GM12873 (cell line): ENCODE data around the gene HIVEP2.

Experiments
- TF ChIP-seq, protein P1 (sequence below): IDR thresholded peaks from 2 replicates; pipeline ENCODE4 v1.5.1; 2012; ENCODE audit warnings: low read depth, mild to moderate bottlenecking, moderate library complexity, low read length, control low read depth; ENCODE audit not compliant: insufficient read depth; ENCODE audit errors: missing control alignments

Gene HIVEP2

DNA sequence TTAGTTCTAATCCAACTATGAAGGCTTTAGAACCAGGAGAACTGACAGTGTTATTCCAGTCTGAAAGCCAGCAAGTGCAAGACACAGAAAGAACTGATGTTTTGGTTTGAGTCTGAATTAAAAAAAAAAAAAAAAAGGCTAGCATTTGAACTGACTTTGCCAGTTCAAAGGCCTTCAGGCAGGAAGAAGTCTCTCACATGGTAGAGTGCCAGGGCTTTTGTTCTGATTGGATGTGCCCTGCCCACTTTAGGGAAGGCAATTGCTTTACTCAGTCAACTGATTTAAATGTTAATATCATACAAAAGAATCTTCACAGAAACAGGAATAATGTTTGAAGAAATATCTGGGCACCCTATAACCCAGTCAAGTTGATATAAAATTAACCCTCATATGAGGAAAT is 212.2 kb downstream of the HIVEP2 start:
- TF ChIP-seq, protein P1, sequence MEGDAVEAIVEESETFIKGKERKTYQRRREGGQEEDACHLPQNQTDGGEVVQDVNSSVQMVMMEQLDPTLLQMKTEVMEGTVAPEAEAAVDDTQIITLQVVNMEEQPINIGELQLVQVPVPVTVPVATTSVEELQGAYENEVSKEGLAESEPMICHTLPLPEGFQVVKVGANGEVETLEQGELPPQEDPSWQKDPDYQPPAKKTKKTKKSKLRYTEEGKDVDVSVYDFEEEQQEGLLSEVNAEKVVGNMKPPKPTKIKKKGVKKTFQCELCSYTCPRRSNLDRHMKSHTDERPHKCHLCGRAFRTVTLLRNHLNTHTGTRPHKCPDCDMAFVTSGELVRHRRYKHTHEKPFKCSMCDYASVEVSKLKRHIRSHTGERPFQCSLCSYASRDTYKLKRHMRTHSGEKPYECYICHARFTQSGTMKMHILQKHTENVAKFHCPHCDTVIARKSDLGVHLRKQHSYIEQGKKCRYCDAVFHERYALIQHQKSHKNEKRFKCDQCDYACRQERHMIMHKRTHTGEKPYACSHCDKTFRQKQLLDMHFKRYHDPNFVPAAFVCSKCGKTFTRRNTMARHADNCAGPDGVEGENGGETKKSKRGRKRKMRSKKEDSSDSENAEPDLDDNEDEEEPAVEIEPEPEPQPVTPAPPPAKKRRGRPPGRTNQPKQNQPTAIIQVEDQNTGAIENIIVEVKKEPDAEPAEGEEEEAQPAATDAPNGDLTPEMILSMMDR, result no peak

DNA sequence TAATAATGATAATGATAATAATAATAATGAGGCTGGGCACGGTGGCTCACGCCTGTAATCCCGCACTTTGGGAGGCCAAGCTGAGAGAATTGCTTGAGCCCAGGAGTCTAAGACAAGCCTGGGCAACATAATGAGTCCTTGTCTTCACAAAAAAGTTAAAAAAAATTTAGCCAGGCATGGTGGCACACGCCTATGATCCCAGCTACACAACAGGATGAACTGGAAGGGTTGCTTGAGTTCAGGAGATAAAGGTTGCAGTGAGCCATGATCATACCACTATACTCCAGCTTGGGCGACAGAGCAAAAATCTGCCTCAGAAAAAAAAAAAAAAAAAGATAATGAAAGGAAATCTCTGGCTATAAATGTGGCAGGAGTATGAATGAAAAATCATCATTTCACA is 213.4 kb downstream of the HIVEP2 start:
- TF ChIP-seq, protein P1, result no peak

DNA sequence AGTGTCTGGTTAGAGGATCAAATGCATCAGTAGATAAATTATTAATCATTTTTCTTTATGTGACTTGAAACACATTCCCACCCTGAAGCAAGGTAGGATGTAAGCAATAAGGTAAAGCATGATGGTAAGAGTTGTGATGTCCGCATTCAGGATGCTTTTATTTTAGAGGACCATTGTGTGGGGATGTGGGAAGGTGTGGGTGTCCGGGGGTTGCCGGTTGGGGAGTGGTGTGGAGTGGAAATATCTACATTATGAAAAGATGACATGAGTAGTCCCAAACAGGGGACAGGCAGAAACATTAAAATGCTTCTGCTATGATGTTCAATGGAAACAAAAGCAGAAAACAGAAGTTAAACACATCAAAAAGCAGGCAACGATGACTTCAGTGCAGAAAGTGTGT is 215.4 kb downstream of the HIVEP2 start:
- TF ChIP-seq, protein P1, result no peak

DNA sequence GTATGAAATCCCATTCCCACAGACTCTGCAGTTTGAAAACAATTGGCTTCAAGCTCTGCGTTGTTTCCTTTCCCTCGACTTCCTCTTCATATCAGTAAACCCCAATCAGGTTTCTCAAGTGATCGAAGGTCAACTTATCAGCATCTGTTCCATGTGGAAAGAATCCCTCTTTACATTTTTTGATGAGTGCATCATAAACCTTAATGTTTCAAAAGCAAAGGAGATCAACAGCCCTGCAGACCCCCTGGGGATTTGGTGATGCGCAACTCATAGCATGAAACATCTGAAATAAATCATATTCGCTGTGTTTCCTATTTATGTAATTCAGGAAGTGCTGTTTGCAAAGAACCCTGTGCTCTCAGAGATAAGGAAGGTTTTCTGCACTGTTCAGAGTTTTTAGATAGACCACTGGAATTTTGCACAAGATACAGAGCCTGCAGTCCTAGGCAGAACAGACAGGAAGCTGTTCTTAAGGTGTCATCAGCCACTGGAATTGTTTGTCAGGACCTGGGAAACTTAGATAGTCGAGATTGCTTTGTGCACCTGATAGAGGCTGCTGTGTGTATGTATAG is 216.0 kb downstream of the HIVEP2 start:
- TF ChIP-seq, protein P1, result no peak

DNA sequence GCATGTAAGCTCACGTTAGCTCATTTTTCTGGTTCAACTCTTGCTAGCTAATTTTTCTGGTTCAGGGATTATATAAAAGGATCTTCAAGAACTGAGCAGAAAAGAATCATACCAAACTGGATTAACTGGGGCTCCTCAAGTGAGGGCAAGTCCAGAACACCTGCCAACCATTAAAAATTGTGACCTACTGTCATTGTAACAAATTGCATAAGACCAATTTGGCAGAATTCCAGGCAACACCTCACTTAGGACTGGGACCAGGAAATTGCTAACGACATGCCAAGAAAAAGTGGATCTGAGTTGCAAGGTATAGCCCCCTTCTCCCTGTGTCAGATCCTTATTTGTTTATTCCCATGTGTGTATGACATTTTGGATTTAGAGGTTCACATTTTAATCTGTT is 216.6 kb downstream of the HIVEP2 start:
- TF ChIP-seq, protein P1, result no peak

DNA sequence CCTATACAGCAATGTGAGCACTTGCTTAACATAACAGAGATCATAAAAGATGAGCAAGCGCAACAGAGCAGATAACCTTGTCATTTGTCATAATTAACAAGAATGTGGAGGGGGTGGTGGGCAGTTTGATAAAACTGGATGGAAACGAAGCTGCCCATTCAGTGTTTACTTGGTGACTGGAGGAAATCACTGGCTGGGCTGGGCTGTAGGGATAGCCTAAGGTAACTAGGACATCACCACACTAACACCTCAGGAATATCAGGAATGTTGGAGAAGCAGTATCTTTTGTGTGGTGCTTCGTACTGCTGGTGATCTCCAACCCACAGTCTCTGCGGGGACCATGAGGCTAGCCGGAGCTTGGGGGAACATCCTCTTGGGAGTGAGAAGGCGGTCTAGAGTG is 218.4 kb downstream of the HIVEP2 start:
- TF ChIP-seq, protein P1, result no peak

DNA sequence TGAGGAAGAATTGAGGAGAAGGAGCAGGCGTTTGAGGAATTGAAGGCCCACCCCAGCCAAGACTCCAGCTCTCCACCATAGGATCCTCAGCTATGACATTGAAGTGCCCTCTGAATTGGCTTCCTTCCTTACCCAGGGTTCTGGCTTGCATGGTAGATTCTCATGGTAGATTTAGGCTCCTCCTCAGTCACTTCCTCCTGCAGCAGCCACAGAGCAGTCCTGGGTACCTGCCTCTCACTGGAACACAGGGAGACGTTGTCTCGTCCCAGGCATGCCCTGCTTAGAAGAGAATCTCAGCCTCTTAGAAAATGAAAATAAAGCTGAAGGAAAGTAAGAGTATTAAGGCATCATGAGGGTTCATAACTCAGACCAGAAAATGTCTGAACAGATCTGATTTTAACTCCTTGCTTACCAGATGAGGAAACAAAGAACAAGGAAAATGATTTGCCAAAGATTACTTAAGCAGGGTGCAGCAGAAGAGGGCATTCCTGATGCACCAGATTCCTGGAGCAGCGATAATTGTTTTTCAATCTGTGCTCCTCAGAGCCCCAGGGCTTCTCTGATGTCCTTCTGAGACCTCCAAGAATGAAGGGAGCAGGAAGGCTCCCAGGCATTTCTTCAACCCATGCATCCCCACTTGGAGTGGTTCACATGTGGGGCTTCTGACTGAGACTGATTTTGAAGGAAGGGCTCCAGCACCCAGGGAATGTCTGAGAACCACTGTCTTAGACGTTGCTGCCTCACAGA is 219.8 kb downstream of the HIVEP2 start:
- TF ChIP-seq, protein P1, result no peak
